LNCaP clone FGC (cell line): ENCODE results near the gene TRPM5.

Experiments
- DNase-seq: peaks from one replicate; pipeline ENCODE4 v3.0.0-alpha.2; 2011; ENCODE audit warnings: low read depth
- H3K4me3 ChIP-seq: 2 replicates; pipeline ENCODE4 v1.5.1; 2011; ENCODE audit warnings: mild to moderate bottlenecking, low read depth, low read length, control low read depth
- TF ChIP-seq, protein P1 (sequence below): IDR thresholded peaks from 2 replicates; pipeline ENCODE4 v1.5.1; 2012; ENCODE audit warnings: mild to moderate bottlenecking; ENCODE audit not compliant: control insufficient read depth, insufficient read depth; ENCODE audit errors: extremely low read depth

Gene TRPM5, protein sequence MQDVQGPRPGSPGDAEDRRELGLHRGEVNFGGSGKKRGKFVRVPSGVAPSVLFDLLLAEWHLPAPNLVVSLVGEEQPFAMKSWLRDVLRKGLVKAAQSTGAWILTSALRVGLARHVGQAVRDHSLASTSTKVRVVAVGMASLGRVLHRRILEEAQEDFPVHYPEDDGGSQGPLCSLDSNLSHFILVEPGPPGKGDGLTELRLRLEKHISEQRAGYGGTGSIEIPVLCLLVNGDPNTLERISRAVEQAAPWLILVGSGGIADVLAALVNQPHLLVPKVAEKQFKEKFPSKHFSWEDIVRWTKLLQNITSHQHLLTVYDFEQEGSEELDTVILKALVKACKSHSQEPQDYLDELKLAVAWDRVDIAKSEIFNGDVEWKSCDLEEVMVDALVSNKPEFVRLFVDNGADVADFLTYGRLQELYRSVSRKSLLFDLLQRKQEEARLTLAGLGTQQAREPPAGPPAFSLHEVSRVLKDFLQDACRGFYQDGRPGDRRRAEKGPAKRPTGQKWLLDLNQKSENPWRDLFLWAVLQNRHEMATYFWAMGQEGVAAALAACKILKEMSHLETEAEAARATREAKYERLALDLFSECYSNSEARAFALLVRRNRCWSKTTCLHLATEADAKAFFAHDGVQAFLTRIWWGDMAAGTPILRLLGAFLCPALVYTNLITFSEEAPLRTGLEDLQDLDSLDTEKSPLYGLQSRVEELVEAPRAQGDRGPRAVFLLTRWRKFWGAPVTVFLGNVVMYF (N-terminal part only)

DNA sequence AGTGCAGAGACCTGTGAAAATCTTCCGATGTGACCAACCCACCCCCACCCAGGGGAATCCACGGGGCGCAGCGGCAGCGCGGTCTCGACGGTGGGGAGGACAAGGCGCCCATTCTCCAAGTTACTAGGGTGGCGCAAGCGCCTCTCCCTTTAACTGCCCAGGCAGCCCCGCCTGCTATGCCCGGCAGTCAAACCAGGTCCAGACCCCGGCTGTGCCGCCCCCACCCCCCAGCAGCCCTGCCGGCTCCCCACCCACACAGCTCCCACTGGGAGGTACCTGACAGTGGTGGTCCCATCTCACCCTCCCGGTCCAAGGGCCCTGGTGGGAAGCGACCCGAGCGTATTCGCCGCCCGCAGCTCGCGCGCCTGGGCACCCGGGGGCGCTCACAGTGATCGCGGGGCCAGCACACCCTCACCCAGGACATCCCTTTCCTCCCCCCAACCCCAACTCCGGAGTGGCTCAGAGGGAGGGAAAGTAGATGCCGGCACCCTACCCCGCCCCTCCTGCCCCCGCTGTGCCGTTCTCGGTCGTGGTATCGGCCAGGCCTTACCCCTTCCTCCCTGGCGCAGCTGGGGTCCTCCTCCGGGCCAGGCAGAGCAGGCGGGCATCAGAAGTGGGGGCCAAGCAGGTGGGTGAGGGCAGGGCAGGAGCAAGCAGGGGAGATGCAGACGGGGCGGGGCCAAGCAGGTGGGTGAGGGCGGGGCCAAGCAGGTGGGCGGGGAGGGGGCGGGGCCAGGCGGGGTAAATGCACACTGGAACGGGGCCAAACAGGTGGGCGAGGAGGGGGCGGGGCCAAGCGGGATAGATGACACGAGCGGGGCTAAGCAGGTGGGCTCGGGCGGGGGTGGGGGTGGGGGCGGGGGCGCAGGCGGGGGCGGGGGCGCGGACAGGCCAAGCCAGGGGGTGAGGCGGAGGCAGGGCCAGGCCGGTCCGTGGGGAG, at the start of gene TRPM5:
Gene TRPM5 (minus strand): TSS at position 634 of the 940 bp plus-strand sequence. CDS start 21,478 bp downstream, outside the sequence.
- TF ChIP-seq, protein P1, sequence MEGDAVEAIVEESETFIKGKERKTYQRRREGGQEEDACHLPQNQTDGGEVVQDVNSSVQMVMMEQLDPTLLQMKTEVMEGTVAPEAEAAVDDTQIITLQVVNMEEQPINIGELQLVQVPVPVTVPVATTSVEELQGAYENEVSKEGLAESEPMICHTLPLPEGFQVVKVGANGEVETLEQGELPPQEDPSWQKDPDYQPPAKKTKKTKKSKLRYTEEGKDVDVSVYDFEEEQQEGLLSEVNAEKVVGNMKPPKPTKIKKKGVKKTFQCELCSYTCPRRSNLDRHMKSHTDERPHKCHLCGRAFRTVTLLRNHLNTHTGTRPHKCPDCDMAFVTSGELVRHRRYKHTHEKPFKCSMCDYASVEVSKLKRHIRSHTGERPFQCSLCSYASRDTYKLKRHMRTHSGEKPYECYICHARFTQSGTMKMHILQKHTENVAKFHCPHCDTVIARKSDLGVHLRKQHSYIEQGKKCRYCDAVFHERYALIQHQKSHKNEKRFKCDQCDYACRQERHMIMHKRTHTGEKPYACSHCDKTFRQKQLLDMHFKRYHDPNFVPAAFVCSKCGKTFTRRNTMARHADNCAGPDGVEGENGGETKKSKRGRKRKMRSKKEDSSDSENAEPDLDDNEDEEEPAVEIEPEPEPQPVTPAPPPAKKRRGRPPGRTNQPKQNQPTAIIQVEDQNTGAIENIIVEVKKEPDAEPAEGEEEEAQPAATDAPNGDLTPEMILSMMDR = no peak
- H3K4me3 ChIP-seq = peak within 1 kb of the TSS; percentile 44
- no peak for DNase-seq

DNA sequence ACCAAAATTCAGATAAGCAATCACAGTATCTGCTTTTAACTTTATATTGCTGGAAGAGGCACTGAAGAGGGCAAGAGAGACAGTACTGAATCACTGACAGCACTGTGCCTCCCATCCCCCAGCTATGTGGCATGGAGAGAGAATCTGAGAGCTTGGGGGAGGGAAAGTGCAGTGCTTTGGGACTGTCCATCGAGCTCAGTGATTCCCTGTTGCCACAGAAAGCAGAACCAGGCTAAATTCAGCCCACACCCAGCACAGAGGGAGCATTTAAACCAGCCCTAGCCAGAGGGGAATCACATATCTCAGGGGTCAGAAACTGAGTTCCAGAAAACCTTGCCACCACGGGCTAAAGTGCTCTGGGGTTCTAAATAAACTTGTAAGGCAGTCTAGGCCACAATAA, 44.8 kb upstream of the TRPM5 start:
- DNase-seq = no peak
- TF ChIP-seq, protein P1 = no peak
- no peak overlapping the region for H3K4me3 ChIP-seq

DNA sequence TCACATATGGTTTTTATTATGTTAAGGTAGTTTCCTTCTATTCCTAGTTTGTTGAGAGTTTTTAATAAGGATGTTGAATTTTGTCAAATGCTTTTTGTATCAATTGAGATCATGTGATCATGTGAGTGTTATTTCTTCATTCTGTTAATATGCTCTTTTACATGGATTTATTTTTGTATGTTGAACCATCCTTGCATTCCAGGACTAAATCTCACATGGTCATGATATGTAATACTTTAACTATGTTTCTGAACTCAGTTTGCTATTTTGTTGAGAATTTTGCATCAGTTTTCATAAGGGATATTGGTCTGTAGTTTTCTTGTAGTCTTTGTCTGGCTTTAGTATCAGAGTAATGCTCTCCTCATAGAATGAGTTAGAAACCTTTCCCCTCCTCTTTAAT, 43.7 kb upstream of the TRPM5 start:
- no peak overlapping the region for H3K4me3 ChIP-seq
- TF ChIP-seq, protein P1 = no peak
- DNase-seq = no peak

DNA sequence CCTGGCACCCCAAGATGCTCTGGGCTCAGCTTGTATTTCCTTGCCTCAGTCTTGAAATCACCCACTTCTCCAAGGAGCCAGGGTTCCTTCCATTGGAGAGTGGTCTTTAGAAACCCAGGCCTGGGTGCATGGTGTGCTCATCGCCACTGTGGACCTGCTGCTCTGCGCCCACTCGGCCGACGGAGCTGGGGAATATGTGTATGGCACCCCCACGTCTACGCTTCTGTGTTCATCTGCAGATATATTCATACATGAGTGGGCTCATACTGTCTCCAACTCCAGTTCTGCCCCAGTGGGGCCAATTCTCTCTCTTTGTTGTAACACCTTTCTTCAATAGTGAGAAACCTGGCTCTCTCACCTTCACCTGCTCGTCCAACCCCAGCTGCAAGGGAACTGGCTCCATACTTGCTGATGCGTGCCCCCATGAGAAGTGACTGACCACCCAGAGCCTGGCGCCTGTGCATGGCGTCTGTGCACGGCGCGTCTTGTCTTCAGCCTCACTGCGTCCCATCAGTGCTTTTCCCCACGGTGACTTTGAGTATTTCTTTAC, 40.3 kb upstream of the TRPM5 start:
- no peak overlapping the region for H3K4me3 ChIP-seq
- DNase-seq = no peak
- TF ChIP-seq, protein P1 = no peak

DNA sequence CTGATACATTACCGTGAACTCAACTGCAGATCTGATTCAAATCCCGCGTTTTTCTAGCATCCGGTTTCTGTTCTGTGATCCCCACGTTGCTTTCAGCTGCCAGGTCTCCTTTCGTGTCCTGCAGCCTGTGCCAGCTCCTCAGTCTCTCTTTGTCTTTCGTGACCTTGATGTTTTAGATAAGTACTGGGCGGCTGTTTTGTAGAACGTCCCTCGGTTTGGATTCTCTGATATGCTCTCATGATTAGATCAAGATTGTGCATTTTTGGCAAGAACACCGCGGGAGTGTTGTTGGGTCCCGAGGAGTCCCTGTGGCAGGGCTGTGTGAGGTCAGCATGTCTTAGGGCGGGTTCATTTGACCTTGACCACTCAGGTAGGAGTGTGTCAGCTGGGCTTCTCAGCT, 39.1 kb upstream of the TRPM5 start:
- no peak overlapping the region for H3K4me3 ChIP-seq
- TF ChIP-seq, protein P1 = no peak
- DNase-seq = peak; percentile 4

DNA sequence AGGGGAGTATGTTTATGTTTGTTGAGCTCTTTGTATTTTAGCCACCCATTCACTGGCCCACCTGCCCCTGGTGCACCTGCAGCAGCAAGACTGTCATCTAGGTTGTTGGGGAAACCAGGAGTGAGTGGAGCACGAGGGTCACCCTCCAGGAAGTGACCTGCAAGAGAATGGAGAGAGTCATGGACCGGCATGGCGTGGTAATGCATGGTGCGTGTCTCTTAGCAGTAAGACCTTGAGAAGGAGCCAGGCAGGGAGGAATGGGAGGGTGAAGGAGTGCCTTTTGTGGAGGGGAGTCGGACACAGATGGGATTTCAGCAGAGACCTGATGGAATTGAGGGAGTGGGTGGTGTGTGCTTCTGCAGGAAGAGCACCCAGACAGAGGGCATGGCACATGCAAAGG, 38.4 kb upstream of the TRPM5 start:
- TF ChIP-seq, protein P1 = no peak
- H3K4me3 ChIP-seq = no peak overlapping the region
- DNase-seq = no peak
